Measurements from ENCODE around the gene TMIGD3.

TMIGD3 gene

GRCh38 chr1:111520053-111520452, 16.6 kb upstream of the TMIGD3 start:
- TF ChIP-seq EZH2phosphoT487 (IDR thresholded peaks at IDR 0.05; ENCODE audit: borderline replicate concordance, low read length) (no peak), CTCF (IDR thresholded peaks at IDR 0.05; ENCODE audit: low read depth, low read length, poor library complexity, severe bottlenecking) (no peak)
- H3K79me2 ChIP-seq (ENCODE audit: control insufficient read depth, low read length) = no peaks in the 10 kb centered on the region
- peaks cover 15% of the 10 kb centered on the region for H3F3A ChIP-seq (ENCODE audit: control insufficient read depth, insufficient read depth)
- H3K4me1 ChIP-seq (ENCODE audit: control insufficient read depth, low read length) = peaks cover 49% of the 10 kb centered on the region
- no peaks in the 10 kb centered on the region for H4K20me1 ChIP-seq (ENCODE audit: control insufficient read depth, insufficient read depth, low read depth, low read length)
- H3K27ac ChIP-seq (ENCODE audit: low read depth, low read length) = no peak overlapping the region
- no peak overlapping the region for H3K4me2 ChIP-seq (ENCODE audit: low read length)
- H3K9me2 ChIP-seq (replicated peaks; ENCODE audit: control insufficient read depth, low read length) = no peaks in the 10 kb centered on the region
- H3K4me3 ChIP-seq (ENCODE audit: low read length) = no peak overlapping the region
- H3K36me3 ChIP-seq (ENCODE audit: control insufficient read depth, low read length) = no peaks in the 10 kb centered on the region
- no peaks in the 10 kb centered on the region for H3K27me3 ChIP-seq (ENCODE audit: control insufficient read depth, low read length)
- H3K9me3 ChIP-seq (ENCODE audit: control insufficient read depth, insufficient read depth, low read length) = no peaks in the 10 kb centered on the region

- Histone ChIP-seq H3K36me3 (ENCODE audit: control insufficient read depth, low read length) (no peaks in the 10 kb centered on the region), H3K9me2 (replicated peaks; ENCODE audit: control insufficient read depth, low read length) (no peaks in the 10 kb centered on the region), H3K27me3 (ENCODE audit: control insufficient read depth, low read length) (no peaks in the 10 kb centered on the region), H3K4me2 (ENCODE audit: low read length) (peak overlapping the region; percentile 90), H3K4me1 (ENCODE audit: control insufficient read depth, low read length) (peaks cover 73% of the 10 kb centered on the region), H3K79me2 (ENCODE audit: control insufficient read depth, low read length) (no peaks in the 10 kb centered on the region), H3K27ac (ENCODE audit: low read depth, low read length) (peak overlapping the region; percentile 89), H3K4me3 (ENCODE audit: low read length) (peak overlapping the region; percentile 73), H3F3A (ENCODE audit: control insufficient read depth, insufficient read depth) (peaks cover 15% of the 10 kb centered on the region), H4K20me1 (ENCODE audit: control insufficient read depth, insufficient read depth, low read depth, low read length) (no peaks in the 10 kb centered on the region), H3K9me3 (ENCODE audit: control insufficient read depth, insufficient read depth, low read length) (no peaks in the 10 kb centered on the region)
- TF ChIP-seq EZH2phosphoT487 (IDR thresholded peaks at IDR 0.05; ENCODE audit: borderline replicate concordance, low read length) (no peak), CTCF (IDR thresholded peaks at IDR 0.05; ENCODE audit: low read depth, low read length, poor library complexity, severe bottlenecking) (no peak)
These were observed 14.2 kb upstream of the TMIGD3 start for GRCh38 chr1:111517469-111518225.

- H3K4me1 ChIP-seq (ENCODE audit: control insufficient read depth, low read length) = peaks cover 80% of the 10 kb centered on the region
- peak overlapping the region; percentile 90 for H3K4me2 ChIP-seq (ENCODE audit: low read length)
- H3K27me3 ChIP-seq (ENCODE audit: control insufficient read depth, low read length) = no peaks in the 10 kb centered on the region
- no peaks in the 10 kb centered on the region for H3K79me2 ChIP-seq (ENCODE audit: control insufficient read depth, low read length)
- peaks cover 15% of the 10 kb centered on the region for H3F3A ChIP-seq (ENCODE audit: control insufficient read depth, insufficient read depth)
- TF ChIP-seq CTCF (IDR thresholded peaks at IDR 0.05; ENCODE audit: low read depth, low read length, poor library complexity, severe bottlenecking) (peak; percentile 86), EZH2phosphoT487 (IDR thresholded peaks at IDR 0.05; ENCODE audit: borderline replicate concordance, low read length) (no peak)
- H3K4me3 ChIP-seq (ENCODE audit: low read length) = peak overlapping the region; percentile 73
- H3K27ac ChIP-seq (ENCODE audit: low read depth, low read length) = peak overlapping the region; percentile 89
- no peaks in the 10 kb centered on the region for H3K9me3 ChIP-seq (ENCODE audit: control insufficient read depth, insufficient read depth, low read length)
- H3K9me2 ChIP-seq (replicated peaks; ENCODE audit: control insufficient read depth, low read length) = no peaks in the 10 kb centered on the region
- no peaks in the 10 kb centered on the region for H3K36me3 ChIP-seq (ENCODE audit: control insufficient read depth, low read length)
- no peaks in the 10 kb centered on the region for H4K20me1 ChIP-seq (ENCODE audit: control insufficient read depth, insufficient read depth, low read depth, low read length)
These were observed 12.6 kb upstream of the TMIGD3 start for GRCh38 chr1:111516005-111516535.
